CD1c-positive myeloid dendritic cell (primary cell): Measurements from ENCODE around the gene ACER3.
"Not testable (repeated sequence)": the region's sequence is repeated elsewhere in the genome, so short reads cannot be mapped to it uniquely, and the experiment has no call there.

Experiments used
- DNase-seq: peaks from one replicate; pipeline ENCODE4 v3.0.0-alpha.2; 2016; ENCODE audit errors: extremely low spot score

The ACER3 gene

DNA sequence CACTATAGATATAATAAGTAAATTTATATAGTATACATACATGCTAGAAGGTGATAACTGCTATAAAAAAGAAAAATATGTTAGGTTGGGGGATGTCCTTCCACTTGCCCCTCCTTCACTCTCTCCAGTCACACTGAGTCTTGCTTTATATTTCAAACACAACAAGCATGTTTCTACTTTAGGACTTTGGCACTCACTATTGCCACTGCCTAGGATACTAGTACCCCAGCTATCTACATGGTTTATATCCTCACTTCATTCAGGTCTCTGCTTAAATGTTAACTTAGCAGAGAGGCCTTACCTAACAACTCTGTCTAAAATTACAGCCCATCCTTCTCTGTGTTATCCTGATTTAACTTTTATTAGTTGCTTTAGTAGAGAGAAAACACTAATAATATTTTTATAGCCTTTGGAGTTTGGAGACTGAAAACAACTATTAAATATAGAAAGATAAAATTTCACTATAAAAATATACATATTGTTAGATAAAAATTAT is 134.4 kb downstream of the ACER3 start:
- DNase-seq, result no peak

GRCh38 chr11:76997512-76997911 is 136.8 kb downstream of the ACER3 start:
- no peak for DNase-seq

DNA sequence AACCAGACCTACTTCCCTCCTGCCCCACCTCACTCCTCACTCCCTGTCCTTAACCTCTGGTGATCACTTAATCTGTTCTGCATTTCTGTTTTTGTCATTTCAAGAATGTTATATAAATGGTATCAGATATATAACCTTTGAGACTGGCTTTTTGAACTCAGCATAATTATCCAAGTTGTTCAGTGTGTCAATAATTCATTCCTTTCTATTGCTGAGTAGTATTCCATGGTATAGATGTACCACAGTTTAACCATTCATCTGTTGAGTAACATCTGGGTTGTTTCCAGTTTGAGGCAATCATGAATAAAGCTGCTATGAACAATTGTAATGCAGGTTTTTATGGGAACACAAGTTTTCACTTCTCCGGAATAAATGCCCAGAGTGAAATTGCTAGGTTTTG is 138.9 kb downstream of the ACER3 start:
- DNase-seq, result no peak

DNA sequence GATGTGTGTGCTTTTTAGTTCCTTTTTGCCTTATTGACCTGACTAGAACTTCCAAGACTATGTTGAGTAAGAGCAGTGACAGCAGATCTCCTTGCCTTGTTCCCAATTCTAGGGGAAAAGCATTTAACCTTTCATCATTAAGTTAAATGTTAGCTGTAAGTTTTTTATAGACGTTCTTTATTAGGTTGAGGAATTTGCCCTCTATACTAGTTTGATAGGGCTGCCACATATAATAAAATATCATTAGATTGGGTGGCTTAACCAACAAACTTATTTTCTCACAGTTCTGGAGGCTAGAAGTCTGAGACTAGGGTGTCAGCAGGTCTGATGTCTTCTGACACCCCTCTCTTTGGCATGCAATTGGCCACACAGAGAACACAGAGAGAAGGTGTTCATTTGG is 140.9 kb downstream of the ACER3 start:
- DNase-seq, result no peak

GRCh38 chr11:77002776-77003175 is 142.1 kb downstream of the ACER3 start:
- DNase-seq, result no peak

GRCh38 chr11:77003963-77004362 is 143.2 kb downstream of the ACER3 start:
- DNase-seq, result no peak

- no peak for DNase-seq
Observed at GRCh38 chr11:77009533-77010160, 148.9 kb downstream of the ACER3 start.

GRCh38 chr11:77014669-77015068 is 154.0 kb downstream of the ACER3 start:
- no peak for DNase-seq

DNA sequence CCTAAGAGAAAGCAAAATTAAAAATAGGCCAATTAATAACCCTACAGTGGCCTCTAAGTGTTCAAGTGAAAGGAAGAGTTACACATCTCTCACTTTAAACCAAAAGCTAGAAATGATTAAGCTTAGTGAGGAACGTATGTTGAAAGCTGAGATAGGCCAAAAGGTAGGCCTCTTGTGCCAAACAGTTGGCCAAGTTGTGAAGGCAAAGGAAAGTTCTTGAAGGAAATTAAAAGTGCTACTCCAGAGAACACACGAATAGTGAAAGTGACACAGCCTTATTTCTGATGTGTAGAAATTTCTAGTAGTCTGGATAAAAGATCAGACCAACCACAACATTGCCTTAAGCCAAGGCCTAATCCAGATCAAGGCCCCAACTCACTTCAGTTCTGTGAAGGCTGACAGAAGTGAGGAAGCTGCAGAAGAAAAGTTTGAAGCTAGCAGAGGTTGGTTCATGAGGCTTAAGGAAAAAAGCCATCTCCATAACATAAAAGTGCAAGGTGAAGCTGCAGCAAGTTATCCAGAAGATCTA is 157.7 kb downstream of the ACER3 start:
- DNase-seq, result not testable (repeated sequence)

GRCh38 chr11:77019976-77020595 is 159.4 kb downstream of the ACER3 start:
- no peak for DNase-seq

- no peak for DNase-seq
Observed at GRCh38 chr11:77020734-77021133, 160.0 kb downstream of the ACER3 start.

- DNase-seq, result no peak
Observed at GRCh38 chr11:77024745-77025144, 164.0 kb downstream of the ACER3 start.

- no peak for DNase-seq
Observed at GRCh38 chr11:77026221-77026620, 165.5 kb downstream of the ACER3 start.

DNA sequence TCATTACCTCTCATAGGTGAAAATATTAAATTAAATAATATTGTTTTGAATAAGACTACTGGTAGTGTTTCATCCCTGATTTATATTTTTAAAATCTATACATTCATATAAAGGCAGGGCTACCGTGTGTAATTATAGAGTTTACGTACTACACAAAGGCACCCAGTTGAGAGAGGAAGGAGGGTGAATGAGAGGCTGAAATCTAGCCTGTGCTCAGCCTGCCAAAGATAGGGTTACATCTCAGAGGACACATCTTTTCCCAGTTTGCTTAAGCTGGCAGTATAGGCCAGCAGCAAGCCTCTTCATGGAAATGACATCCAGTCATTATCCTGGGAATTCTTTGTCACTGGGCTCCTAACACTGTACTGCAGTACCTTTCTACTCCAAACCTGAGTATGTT is 166.0 kb downstream of the ACER3 start:
- no peak for DNase-seq

DNA sequence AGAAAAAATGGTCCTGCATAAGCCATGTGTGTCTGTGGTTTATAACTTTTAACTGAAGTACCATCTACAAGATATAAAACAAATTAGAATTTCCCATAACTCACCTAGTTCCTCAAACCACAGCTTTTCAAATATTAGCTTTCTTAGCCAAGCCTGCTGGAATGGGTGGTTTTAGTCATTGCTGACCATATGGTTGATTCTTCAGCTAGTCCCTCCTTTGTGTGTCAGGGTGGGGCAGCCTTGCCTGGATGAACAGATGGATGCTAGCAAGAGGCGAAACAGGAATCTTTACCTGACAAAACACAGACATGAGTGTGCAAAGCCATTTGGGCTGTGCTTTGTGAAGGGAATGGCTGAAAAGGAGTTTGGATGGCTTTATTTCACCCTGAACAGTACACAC is 166.6 kb downstream of the ACER3 start:
- no peak for DNase-seq

DNA sequence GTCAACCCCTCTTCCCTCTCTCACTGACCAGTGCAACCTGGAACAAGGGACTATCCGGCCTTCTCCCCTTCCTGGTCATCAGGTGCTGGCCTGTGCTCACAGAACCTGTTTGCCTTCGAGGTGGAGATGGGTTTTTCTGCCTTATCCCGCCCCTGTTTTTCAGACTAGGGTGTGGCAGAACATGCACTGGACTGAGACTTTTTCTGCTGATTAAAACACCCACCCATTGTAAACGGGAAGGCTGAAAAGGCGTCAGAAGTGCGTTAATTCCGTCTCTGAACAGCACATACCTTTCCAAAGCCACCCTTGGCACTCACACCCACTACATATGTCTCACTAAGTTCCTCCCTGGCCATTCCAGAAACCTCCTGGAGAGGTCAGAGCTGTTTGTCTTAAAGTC is 169.1 kb downstream of the ACER3 start:
- DNase-seq, result no peak

GRCh38 chr11:77030834-77031414 is 170.2 kb downstream of the ACER3 start:
- no peak for DNase-seq

DNA sequence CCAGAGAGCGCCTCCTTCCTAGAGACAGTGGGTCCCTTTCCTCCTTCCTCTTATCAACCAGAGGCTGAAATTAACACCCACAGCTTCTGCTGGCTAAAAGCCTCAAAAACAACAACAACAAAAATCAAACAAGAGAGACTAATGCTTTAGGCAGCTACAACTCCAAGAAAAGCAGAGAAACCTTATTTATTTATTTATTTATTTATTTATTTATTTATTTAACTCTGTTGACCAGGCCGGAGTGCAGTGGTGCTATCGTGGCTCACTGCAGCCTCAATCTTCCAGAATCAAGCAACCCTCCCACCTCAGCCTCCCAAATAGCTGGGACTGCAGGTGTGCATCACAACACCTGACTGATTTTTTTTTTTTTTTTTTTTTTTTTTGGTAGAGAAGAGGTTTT is 170.9 kb downstream of the ACER3 start:
- DNase-seq, result no peak

- DNase-seq, result peak; percentile 24
Observed at GRCh38 chr11:77035039-77035438, 174.3 kb downstream of the ACER3 start.

DNA sequence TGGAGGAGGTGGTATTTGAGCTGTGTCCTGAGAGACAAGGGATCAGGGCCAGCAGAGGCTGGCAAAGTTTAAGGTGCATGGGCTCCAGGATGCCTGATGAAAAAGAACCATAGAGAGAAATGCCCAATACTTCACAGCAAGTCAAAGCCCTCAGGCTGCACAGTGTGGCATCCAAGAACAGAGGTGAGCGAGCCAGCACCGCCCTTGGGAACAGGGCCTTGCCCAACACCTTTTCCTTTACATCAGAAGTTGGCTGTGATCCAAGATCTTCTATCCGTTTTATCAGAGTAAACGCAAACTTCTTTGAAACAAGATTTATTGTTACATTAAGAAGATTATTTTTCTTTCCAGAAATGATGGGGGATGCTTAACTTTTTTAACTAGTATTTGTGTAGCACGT is 174.9 kb downstream of the ACER3 start:
- peak; percentile 11 for DNase-seq

- DNase-seq, result no peak
Observed at GRCh38 chr11:77036398-77036797, 175.7 kb downstream of the ACER3 start.

GRCh38 chr11:77037057-77037456 is 176.3 kb downstream of the ACER3 start:
- no peak for DNase-seq
